Osteoblast (primary cell): ENCODE measurements around the gene CD70. TPM values are rescaled to one million over a fixed set of nuclear protein-coding genes. Genes with fewer than 3 reads are reported as not detected.
"Not testable (repeated sequence)": the region's sequence is repeated elsewhere in the genome, so short reads cannot be mapped to it uniquely, and the experiment has no call there.

Experiments used
- DNase-seq: peaks from one replicate; pipeline ENCODE4 v3.0.0; 2011; ENCODE audit warnings: low spot score, mixed read lengths; ENCODE audit not compliant: insufficient read length; ENCODE audit errors: missing footprints
- H2AFZ ChIP-seq: 2 replicates; pipeline ENCODE4 v1.6.0; 2011; ENCODE audit warnings: mild to moderate bottlenecking, low read length
- H3K27ac ChIP-seq: 2 replicates; pipeline ENCODE4 v1.5.1; 2011; ENCODE audit warnings: mild to moderate bottlenecking, low read depth, low read length, moderate library complexity
- H3K27me3 ChIP-seq: 2 replicates; pipeline ENCODE4 v1.6.0; 2012; ENCODE audit warnings: mild to moderate bottlenecking, control low read depth, inconsistent platforms, low read length, moderate library complexity; ENCODE audit not compliant: insufficient read depth
- H3K36me3 ChIP-seq: 2 replicates; pipeline ENCODE4 v1.5.1; 2011; ENCODE audit warnings: mild to moderate bottlenecking, low read length, control low read depth, moderate library complexity; ENCODE audit not compliant: insufficient read depth
- H3K4me1 ChIP-seq: 2 replicates; pipeline ENCODE4 v1.5.1; 2011; ENCODE audit warnings: mild to moderate bottlenecking, low read length, control low read depth, moderate library complexity; ENCODE audit not compliant: insufficient read depth
- H3K4me2 ChIP-seq: 2 replicates; pipeline ENCODE4 v1.6.0; 2011; ENCODE audit warnings: mild to moderate bottlenecking, low read length; ENCODE audit not compliant: insufficient read depth
- H3K4me3 ChIP-seq: fragments of 200-600 bp; sonication (generic); 3 replicates; pipeline ENCODE4 v1.5.1; 2012; ENCODE audit warnings: mild to moderate bottlenecking, low read length, inconsistent platforms; ENCODE audit not compliant: insufficient read depth
- H3K79me2 ChIP-seq: 2 replicates; pipeline ENCODE4 v1.6.0; 2012; ENCODE audit warnings: mild to moderate bottlenecking, low read length, control low read depth, inconsistent platforms; ENCODE audit not compliant: insufficient read depth
- H3K9me3 ChIP-seq: 2 replicates; pipeline ENCODE4 v1.5.1; 2011; ENCODE audit warnings: low read depth, low read length, control low read depth
- H4K20me1 ChIP-seq: 2 replicates; pipeline ENCODE4 v1.6.0; 2012; ENCODE audit warnings: mild to moderate bottlenecking, low read length, control low read depth; ENCODE audit not compliant: insufficient read depth
- CTCF ChIP-seq: IDR thresholded peaks from 2 replicates; pipeline ENCODE4 v1.5.1; 2011; ENCODE audit warnings: mild to moderate bottlenecking, low read depth, low read length, moderate library complexity; ENCODE audit errors: extremely low read depth
- total RNA-seq: library from RNA; depleted of rRNA; stranded (reverse); fragments of >200 nt; gene quantifications from 2 replicates; pipeline ENCODE4 v1.2.3, GENCODE V29; 2012

CD70 gene
- total RNA-seq, 1 donor = not detected

GRCh38 chr19:6632747-6633455 lies 42.0 kb upstream of the CD70 start:
- not testable (repeated sequence) for H3K4me1 ChIP-seq, H2AFZ ChIP-seq, H3K36me3 ChIP-seq, H3K4me2 ChIP-seq, H3K4me3 ChIP-seq, H3K9me3 ChIP-seq, H3K79me2 ChIP-seq, H3K27ac ChIP-seq, H4K20me1 ChIP-seq, H3K27me3 ChIP-seq
- DNase-seq = peak; percentile 14
- peak; percentile 65 for TF ChIP-seq CTCF

- Histone ChIP-seq H3K4me3 (no peak overlapping the region), H3K4me1 (no peaks in the 10 kb centered on the region), H2AFZ (no peak overlapping the region), H3K27me3 (no peaks in the 10 kb centered on the region), H4K20me1 (no peaks in the 10 kb centered on the region), H3K9me3 (no peaks in the 10 kb centered on the region), H3K36me3 (no peaks in the 10 kb centered on the region), H3K79me2 (no peaks in the 10 kb centered on the region), H3K27ac (no peak overlapping the region), H3K4me2 (no peak overlapping the region)
- DNase-seq = peak; percentile 73
- TF ChIP-seq CTCF = peak; percentile 85
Measured at GRCh38 chr19:6632002-6632621, 41.2 kb upstream of the CD70 start.

GRCh38 chr19:6626764-6627163 lies 35.8 kb upstream of the CD70 start:
- H3K27me3 ChIP-seq = no peaks in the 10 kb centered on the region
- H3K4me1 ChIP-seq = no peaks in the 10 kb centered on the region
- no peaks in the 10 kb centered on the region for H3K79me2 ChIP-seq
- H2AFZ ChIP-seq = no peak overlapping the region
- H3K27ac ChIP-seq = no peak overlapping the region
- TF ChIP-seq CTCF = no peak
- no peaks in the 10 kb centered on the region for H3K36me3 ChIP-seq
- H3K4me2 ChIP-seq = no peak overlapping the region
- H3K4me3 ChIP-seq = no peak overlapping the region
- H3K9me3 ChIP-seq = no peaks in the 10 kb centered on the region
- DNase-seq = no peak
- H4K20me1 ChIP-seq = no peaks in the 10 kb centered on the region

- H3K79me2 ChIP-seq = no peaks in the 10 kb centered on the region
- H3K4me3 ChIP-seq = no peak overlapping the region
- peaks cover 4% of the 10 kb centered on the region for H3K9me3 ChIP-seq
- no peak for TF ChIP-seq CTCF
- no peaks in the 10 kb centered on the region for H3K27me3 ChIP-seq
- no peak overlapping the region for H2AFZ ChIP-seq
- H3K4me1 ChIP-seq = peaks cover 5% of the 10 kb centered on the region
- no peak for DNase-seq
- no peaks in the 10 kb centered on the region for H3K36me3 ChIP-seq
- H4K20me1 ChIP-seq = no peaks in the 10 kb centered on the region
- no peak overlapping the region for H3K4me2 ChIP-seq
- no peak overlapping the region for H3K27ac ChIP-seq
Measured at GRCh38 chr19:6617374-6617773, 26.4 kb upstream of the CD70 start.
